ENCODE measurements around the gene ENO4.

Gene ENO4

GRCh38 chr10:116849248-116850057, at the start of gene ENO4:
ENO4 (plus strand) TSS chr10:116849499; CDS start chr10:116849567, 68 bp downstream.
- TF ChIP-seq, protein P1, sequence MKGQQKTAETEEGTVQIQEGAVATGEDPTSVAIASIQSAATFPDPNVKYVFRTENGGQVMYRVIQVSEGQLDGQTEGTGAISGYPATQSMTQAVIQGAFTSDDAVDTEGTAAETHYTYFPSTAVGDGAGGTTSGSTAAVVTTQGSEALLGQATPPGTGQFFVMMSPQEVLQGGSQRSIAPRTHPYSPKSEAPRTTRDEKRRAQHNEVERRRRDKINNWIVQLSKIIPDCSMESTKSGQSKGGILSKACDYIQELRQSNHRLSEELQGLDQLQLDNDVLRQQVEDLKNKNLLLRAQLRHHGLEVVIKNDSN (IDR thresholded peaks at IDR 0.05) = 0 out of 2 replicates have a peak, but pooled peaks have one; percentile 2
- TF ChIP-seq TCF12 (IDR thresholded peaks at IDR 0.05; ENCODE audit: low read depth) (peak; percentile 74), RAD21 (IDR thresholded peaks at IDR 0.05; ENCODE audit: low read depth) (no peak), MAX (IDR thresholded peaks at IDR 0.05) (peak; percentile 93), ZBTB7A (IDR thresholded peaks at IDR 0.05; ENCODE audit: low read depth) (peak; percentile 77), TEAD4 (IDR thresholded peaks at IDR 0.05) (peak; percentile 51), YY1 (IDR thresholded peaks at IDR 0.05; ENCODE audit: low read depth) (0 out of 2 replicates have a peak, but pooled peaks have one; percentile 42), EGR1 (IDR thresholded peaks at IDR 0.05) (no peak), FOXM1 (IDR thresholded peaks at IDR 0.05; ENCODE audit: borderline replicate concordance, low read depth) (0 out of 2 replicates have a peak, but pooled peaks have one; percentile 34), EP300 (IDR thresholded peaks at IDR 0.05; ENCODE audit: borderline replicate concordance) (no peak), CREB1 (IDR thresholded peaks at IDR 0.05; ENCODE audit: low read depth) (no peak; the same call in 1 of the 2 replicates), REST (IDR thresholded peaks at IDR 0.05; ENCODE audit: low read depth) (0 out of 2 replicates have a peak, but pooled peaks have one; percentile 18), CEBPB (IDR thresholded peaks at IDR 0.05) (no peak), TAF1 (IDR thresholded peaks at IDR 0.05; ENCODE audit: low read depth) (peak; percentile 80), NFIC (IDR thresholded peaks at IDR 0.05) (no peak; the same call in 1 of the 2 replicates)

DNA sequence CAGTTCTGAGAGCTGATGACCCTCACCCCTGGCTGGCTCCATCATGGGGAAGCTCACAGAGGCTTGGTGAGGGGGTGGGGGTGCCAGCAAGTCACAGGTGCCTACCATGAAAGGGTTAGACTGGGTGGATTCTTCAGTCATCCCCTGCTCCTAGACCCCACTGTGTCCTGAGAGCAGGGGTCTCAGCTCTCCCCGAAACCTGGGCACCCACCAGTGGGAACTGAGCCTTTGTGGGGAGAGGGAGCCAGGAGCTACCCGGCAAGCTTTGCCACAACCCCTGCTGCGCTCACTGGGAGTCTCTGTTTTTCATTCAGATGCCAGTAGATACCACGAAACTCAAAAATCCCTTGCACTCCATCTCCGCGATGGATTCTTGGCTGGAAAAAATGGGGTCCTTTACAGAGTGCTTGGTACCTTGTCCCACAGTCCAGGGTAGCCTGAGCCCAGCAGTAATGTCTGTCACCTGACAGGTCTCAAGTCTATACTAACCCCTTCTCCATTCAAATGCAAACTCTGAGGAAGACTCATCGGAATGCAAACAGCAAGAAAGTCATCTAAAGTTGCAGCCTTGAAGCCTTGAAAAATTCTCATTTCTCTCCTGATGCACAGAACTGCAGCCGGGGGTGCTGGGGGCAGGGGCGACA, 48.9 kb upstream of the ENO4 start:
- TF ChIP-seq ZBTB7A (IDR thresholded peaks at IDR 0.05; ENCODE audit: low read depth) = no peak
- no peak for TF ChIP-seq RAD21 (IDR thresholded peaks at IDR 0.05; ENCODE audit: low read depth)
- no peak for TF ChIP-seq TAF1 (IDR thresholded peaks at IDR 0.05; ENCODE audit: low read depth)
- no peak for TF ChIP-seq TCF12 (IDR thresholded peaks at IDR 0.05; ENCODE audit: low read depth)
- TF ChIP-seq FOXM1 (IDR thresholded peaks at IDR 0.05; ENCODE audit: borderline replicate concordance, low read depth) = no peak
- TF ChIP-seq EP300 (IDR thresholded peaks at IDR 0.05; ENCODE audit: borderline replicate concordance) = no peak
- no peak for TF ChIP-seq REST (IDR thresholded peaks at IDR 0.05; ENCODE audit: low read depth)

DNA sequence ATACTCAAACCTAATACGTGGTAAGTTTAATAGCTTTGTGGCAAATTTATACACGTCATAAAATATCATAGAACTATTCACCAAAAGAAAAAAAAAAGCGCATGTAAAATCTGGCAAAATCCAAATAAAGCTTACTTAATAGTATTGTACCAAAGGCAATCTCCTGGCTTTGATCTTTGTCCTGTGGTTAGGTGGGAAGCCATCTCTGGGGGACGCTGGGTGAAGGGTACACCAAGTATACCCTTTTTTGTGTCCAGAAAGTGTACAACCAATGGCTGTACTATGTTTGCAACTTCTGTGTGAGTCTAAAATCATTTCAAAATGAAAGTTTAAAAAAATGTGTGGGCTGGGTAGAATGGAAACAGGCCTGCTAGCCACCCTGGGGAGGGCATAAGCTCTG, 47.6 kb upstream of the ENO4 start:
- TF ChIP-seq EGR1 (IDR thresholded peaks at IDR 0.05) (no peak), MAX (IDR thresholded peaks at IDR 0.05) (no peak), TCF12 (IDR thresholded peaks at IDR 0.05; ENCODE audit: low read depth) (no peak), CREB1 (IDR thresholded peaks at IDR 0.05; ENCODE audit: low read depth) (no peak), REST (IDR thresholded peaks at IDR 0.05; ENCODE audit: low read depth) (no peak), FOXM1 (IDR thresholded peaks at IDR 0.05; ENCODE audit: borderline replicate concordance, low read depth) (no peak), NFIC (IDR thresholded peaks at IDR 0.05) (no peak), RAD21 (IDR thresholded peaks at IDR 0.05; ENCODE audit: low read depth) (no peak), YY1 (IDR thresholded peaks at IDR 0.05; ENCODE audit: low read depth) (no peak), TAF1 (IDR thresholded peaks at IDR 0.05; ENCODE audit: low read depth) (no peak), CEBPB (IDR thresholded peaks at IDR 0.05) (no peak), ZBTB7A (IDR thresholded peaks at IDR 0.05; ENCODE audit: low read depth) (no peak), TEAD4 (IDR thresholded peaks at IDR 0.05) (no peak), EP300 (IDR thresholded peaks at IDR 0.05; ENCODE audit: borderline replicate concordance) (no peak)
- TF ChIP-seq, protein P1 (IDR thresholded peaks at IDR 0.05) = no peak
